ENCODE measurements around the gene PFDN1. TPM values are rescaled to one million over a fixed set of nuclear protein-coding genes. Genes with fewer than 3 reads are reported as not detected.

Gene PFDN1
- total and polyA plus RNA-seq, 10 donors = 38.0 to 82.1 (median 61.6) TPM

GRCh38 chr5:140312067-140312790 lies 9.3 kb upstream of the PFDN1 start:
- DNase-seq = no peak

DNA sequence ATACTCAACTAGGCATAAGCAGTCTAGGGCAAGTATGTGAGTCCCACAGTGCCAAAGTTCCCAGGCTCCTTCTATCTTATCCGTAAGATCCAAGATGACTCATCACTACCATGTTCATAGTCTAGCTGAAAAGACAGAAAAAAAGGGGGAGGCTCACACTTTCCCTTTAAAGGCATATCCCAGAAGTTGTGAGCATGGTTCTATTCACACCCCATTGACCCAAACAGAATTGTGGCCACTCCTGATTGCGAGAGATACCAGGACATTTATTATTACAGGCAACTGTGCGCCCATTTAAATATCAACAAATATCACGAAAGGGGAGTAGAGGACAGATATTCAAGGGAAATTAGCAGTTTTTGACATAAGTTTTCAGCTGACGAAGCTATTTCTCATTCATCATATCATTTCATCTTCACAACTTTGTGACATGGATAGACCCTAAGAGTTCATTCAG lies 8.1 kb upstream of the PFDN1 start:
- peak overlapping the region in 3 of 8 donors; percentile 51 to 67 (median 66) for H3K27ac ChIP-seq
- WGBS, 5 donors = 87 to 92% (median 89%) methylated on average over 5 of the region's 5 CpGs

More at GRCh38 chr5:140312067-140312790, 9.3 kb upstream of the PFDN1 start:
- Histone ChIP-seq H3K27me3 (replicated peaks in 1 of 7) (no peaks in the 10 kb centered on the region), H3K4me3 (no peak overlapping the region), H3K9me3 (no peaks in the 10 kb centered on the region), H3K36me3 (no peaks in the 10 kb centered on the region), H3K27ac (peak overlapping the region in 7 of 8 donors; percentile 21 to 74 (median 66)), H3K4me1 (peaks cover 0 to 32% (median 18%) of the 10 kb centered on the region in 6 donors)
- TF ChIP-seq POLR2AphosphoS5 (IDR thresholded peaks at IDR 0.05) = peak in 1 of 3 donors; percentile 57
- TF ChIP-seq CTCF (IDR thresholded peaks at IDR 0.05 in 8 of 11, conservative IDR thresholded peaks at IDR 0.05 in 3 of 11) = no peak
- intact Hi-C loops (cut with DNase I; ENCODE audit: low total_unique reads) = no loop called here
- 12 to 17% (median 16%) methylated on average over 4 of the region's 4 CpGs for WGBS, 5 donors

GRCh38 chr5:140310434-140310833 lies 7.5 kb upstream of the PFDN1 start:
- no peak overlapping the region for H3K27ac ChIP-seq
- no peak overlapping the region for H3K4me3 ChIP-seq
- WGBS, 5 donors = 66 to 83% (median 70%) methylated on average over 2 of the region's 2 CpGs
- TF ChIP-seq POLR2A (IDR thresholded peaks at IDR 0.05) (no peak), CTCF (IDR thresholded peaks at IDR 0.05 in 8 of 11, conservative IDR thresholded peaks at IDR 0.05 in 3 of 11) (no peak), POLR2AphosphoS5 (IDR thresholded peaks at IDR 0.05) (no peak)
- DNase-seq = no peak
- peaks cover 0 to 32% (median 18%) of the 10 kb centered on the region in 6 donors for H3K4me1 ChIP-seq
- intact Hi-C loops (cut with DNase I; ENCODE audit: low total_unique reads) = no loop called here
- no peaks in the 10 kb centered on the region for H3K36me3 ChIP-seq
- no peaks in the 10 kb centered on the region for H3K9me3 ChIP-seq
- H3K27me3 ChIP-seq (replicated peaks in 1 of 7) = no peaks in the 10 kb centered on the region

More for the DNA sequence above, 8.1 kb upstream of the PFDN1 start:
- DNase-seq = no peak
- TF ChIP-seq POLR2AphosphoS5 (IDR thresholded peaks at IDR 0.05) = no peak
- TF ChIP-seq POLR2A (IDR thresholded peaks at IDR 0.05) = no peak
- TF ChIP-seq CTCF (IDR thresholded peaks at IDR 0.05 in 8 of 11, conservative IDR thresholded peaks at IDR 0.05 in 3 of 11) = no peak
- Histone ChIP-seq H3K4me1 (peaks cover 0 to 32% (median 18%) of the 10 kb centered on the region in 6 donors), H3K27me3 (replicated peaks in 1 of 7) (no peaks in the 10 kb centered on the region), H3K4me3 (no peak overlapping the region), H3K9me3 (no peaks in the 10 kb centered on the region), H3K36me3 (no peaks in the 10 kb centered on the region)
- intact Hi-C loops (cut with DNase I; ENCODE audit: low total_unique reads) = no loop called here

DNA sequence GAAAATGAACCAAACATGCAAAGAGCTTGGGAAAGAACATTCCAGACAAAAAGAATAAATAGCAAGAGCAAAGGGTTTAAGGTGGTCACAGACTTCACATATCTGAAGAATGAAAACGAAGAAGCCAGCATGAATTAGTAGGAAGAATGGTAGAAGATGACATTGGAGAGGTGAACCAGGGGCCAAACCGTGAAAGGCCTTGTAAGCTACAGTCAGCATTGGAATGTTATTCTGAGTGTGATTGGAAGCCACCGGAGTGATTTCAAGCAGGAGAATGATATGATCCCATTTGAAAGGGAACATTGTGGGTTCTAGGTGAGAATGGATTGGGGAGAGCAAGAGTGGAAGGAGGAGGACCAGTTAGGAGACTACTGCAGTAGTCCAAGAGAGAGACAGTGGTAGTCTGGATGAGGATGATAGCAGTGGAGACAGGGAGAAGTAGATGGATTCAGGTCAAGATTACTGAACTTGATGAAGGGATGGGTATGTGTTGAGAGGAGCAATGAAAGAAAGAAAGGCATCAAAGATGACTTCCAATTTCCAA lies 6.9 kb upstream of the PFDN1 start:
- WGBS, 5 donors = 88 to 95% (median 90%) methylated on average over 3 of the region's 3 CpGs
- intact Hi-C loops (cut with DNase I; ENCODE audit: low total_unique reads) = no loop called here

More for the DNA sequence above, 6.9 kb upstream of the PFDN1 start:
- Histone ChIP-seq H3K27ac (no peak overlapping the region), H3K27me3 (replicated peaks in 1 of 7) (no peaks in the 10 kb centered on the region), H3K36me3 (no peaks in the 10 kb centered on the region), H3K4me1 (peaks cover 0 to 32% (median 18%) of the 10 kb centered on the region in 6 donors), H3K4me3 (no peak overlapping the region), H3K9me3 (no peaks in the 10 kb centered on the region)
- TF ChIP-seq POLR2AphosphoS5 (IDR thresholded peaks at IDR 0.05) (no peak), POLR2A (IDR thresholded peaks at IDR 0.05) (no peak), CTCF (IDR thresholded peaks at IDR 0.05 in 8 of 11, conservative IDR thresholded peaks at IDR 0.05 in 3 of 11) (no peak)
- no peak for DNase-seq

Measured in spleen (tissue), 11 donors.